Type B pancreatic cell (in vitro differentiated cells): ENCODE data around the gene SLC35B2. TPM values are rescaled to one million over a fixed set of nuclear protein-coding genes. Genes with fewer than 3 reads are reported as not detected.

Experiments
- DNase-seq: peaks from one replicate; pipeline ENCODE4 v3.0.0; 2021; ENCODE audit warnings: mixed read lengths; ENCODE audit not compliant: unreplicated experiment; ENCODE audit errors: extremely low spot score
- H3K27ac Mint-ChIP-seq: 2 replicates; pipeline ENCODE4 v1.8.0; 2021; ENCODE audit warnings: mild to moderate bottlenecking, mixed read lengths
- H3K27me3 Mint-ChIP-seq: 2 replicates; pipeline ENCODE4 v1.8.0; 2021; ENCODE audit warnings: mixed read lengths
- H3K36me3 Mint-ChIP-seq: 2 replicates; pipeline ENCODE4 v1.8.0; 2021; ENCODE audit warnings: mixed read lengths
- H3K4me1 Mint-ChIP-seq: one replicate; pipeline ENCODE4 v1.8.0; 2021; ENCODE audit warnings: mixed read lengths; ENCODE audit not compliant: unreplicated experiment
- H3K4me3 Mint-ChIP-seq: 2 replicates; pipeline ENCODE4 v1.8.0; 2021; ENCODE audit warnings: mild to moderate bottlenecking, mixed read lengths
- H3K9me3 Mint-ChIP-seq: 2 replicates; pipeline ENCODE4 v1.8.0; 2021; ENCODE audit warnings: mixed read lengths
- total RNA-seq: library from RNA; stranded (reverse); gene quantifications from 2 replicates; pipeline ENCODE4 v1.2.1, GENCODE V29; 2021; ENCODE audit warnings: low replicate concordance
- TF ChIP-seq, protein P1 (sequence below): fragments of 200-600 bp; sonication (generic); conservative IDR thresholded peaks from 2 replicates; pipeline ENCODE4 v1.5.0; 2021; ENCODE audit warnings: antibody characterized with exemption, mild to moderate bottlenecking

The SLC35B2 gene
- total RNA-seq, 1 donor from 2014 or later: 39.6 TPM

GRCh38 chr6:44247338-44248302 lies 9.7 kb downstream of the SLC35B2 start:
- H3K27ac Mint-ChIP-seq: peak overlapping the region; percentile 100
- H3K27me3 Mint-ChIP-seq: peaks cover 6% of the 10 kb centered on the region
- TF ChIP-seq, protein P1, sequence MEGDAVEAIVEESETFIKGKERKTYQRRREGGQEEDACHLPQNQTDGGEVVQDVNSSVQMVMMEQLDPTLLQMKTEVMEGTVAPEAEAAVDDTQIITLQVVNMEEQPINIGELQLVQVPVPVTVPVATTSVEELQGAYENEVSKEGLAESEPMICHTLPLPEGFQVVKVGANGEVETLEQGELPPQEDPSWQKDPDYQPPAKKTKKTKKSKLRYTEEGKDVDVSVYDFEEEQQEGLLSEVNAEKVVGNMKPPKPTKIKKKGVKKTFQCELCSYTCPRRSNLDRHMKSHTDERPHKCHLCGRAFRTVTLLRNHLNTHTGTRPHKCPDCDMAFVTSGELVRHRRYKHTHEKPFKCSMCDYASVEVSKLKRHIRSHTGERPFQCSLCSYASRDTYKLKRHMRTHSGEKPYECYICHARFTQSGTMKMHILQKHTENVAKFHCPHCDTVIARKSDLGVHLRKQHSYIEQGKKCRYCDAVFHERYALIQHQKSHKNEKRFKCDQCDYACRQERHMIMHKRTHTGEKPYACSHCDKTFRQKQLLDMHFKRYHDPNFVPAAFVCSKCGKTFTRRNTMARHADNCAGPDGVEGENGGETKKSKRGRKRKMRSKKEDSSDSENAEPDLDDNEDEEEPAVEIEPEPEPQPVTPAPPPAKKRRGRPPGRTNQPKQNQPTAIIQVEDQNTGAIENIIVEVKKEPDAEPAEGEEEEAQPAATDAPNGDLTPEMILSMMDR: no peak
- H3K4me3 Mint-ChIP-seq: peak overlapping the region; percentile 99
- H3K36me3 Mint-ChIP-seq: peaks cover 41% of the 10 kb centered on the region
- no peak for DNase-seq
- peaks cover 30% of the 10 kb centered on the region for H3K4me1 Mint-ChIP-seq
- H3K9me3 Mint-ChIP-seq: no peaks in the 10 kb centered on the region

- Mint-ChIP-seq H3K27me3 (peaks cover 6% of the 10 kb centered on the region), H3K9me3 (no peaks in the 10 kb centered on the region), H3K27ac (peak within 1 kb of the TSS; percentile 100), H3K4me3 (peak within 1 kb of the TSS; percentile 99), H3K4me1 (peaks cover 27% of the 10 kb centered on the region), H3K36me3 (peaks cover 36% of the 10 kb centered on the region)
- DNase-seq: peak; percentile 92
- TF ChIP-seq, protein P1: no peak
Observed at GRCh38 chr6:44246663-44247337, 10.5 kb downstream of the SLC35B2 start, which contains the start of gene HSP90AB1. HSP90AB1 (plus strand) TSS chr6:44247101; CDS start chr6:44248630, 1,529 bp downstream.

DNA sequence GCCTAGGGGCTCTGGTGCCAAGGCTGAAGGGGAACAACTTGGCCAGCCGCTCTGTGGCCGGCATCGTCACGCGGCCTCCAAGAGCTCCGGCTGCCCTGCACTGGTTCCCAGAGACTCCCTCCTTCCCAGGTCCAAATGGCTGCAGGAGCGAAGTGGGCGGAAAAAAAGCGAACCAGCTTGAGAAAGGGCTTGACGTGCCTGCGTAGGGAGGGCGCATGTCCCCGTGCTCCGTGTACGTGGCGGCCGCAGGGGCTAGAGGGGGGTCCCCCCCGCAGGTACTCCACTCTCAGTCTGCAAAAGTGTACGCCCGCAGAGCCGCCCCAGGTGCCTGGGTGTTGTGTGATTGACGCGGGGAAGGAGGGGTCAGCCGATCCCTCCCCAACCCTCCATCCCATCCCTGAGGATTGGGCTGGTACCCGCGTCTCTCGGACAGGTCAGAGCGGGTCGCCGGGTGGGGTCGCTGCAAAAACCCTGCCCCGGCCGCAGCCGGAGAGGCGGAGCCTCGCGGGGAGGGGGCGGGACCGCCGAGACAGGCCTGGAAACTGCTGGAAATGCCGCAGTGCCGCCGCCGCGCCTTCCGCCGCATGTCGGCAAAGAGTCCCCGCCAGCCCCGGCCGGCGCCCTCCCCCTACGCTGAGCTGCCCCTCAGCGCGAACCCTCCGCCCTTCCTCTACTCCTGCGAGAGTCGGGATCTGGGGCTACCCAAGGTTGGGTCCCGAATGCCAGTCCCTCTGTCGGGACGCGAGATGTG lies 11.2 kb downstream of the SLC35B2 start:
- Mint-ChIP-seq H3K4me3 (peak overlapping the region; percentile 99), H3K36me3 (peaks cover 29% of the 10 kb centered on the region), H3K27me3 (peaks cover 6% of the 10 kb centered on the region), H3K9me3 (no peaks in the 10 kb centered on the region), H3K27ac (peak overlapping the region; percentile 100), H3K4me1 (peaks cover 24% of the 10 kb centered on the region)
- peak; percentile 91 for DNase-seq
- TF ChIP-seq, protein P1: peak; percentile 42

GRCh38 chr6:44245391-44245911 lies 11.9 kb downstream of the SLC35B2 start:
- peak overlapping the region; percentile 99 for H3K4me3 Mint-ChIP-seq
- peaks cover 23% of the 10 kb centered on the region for H3K4me1 Mint-ChIP-seq
- TF ChIP-seq, protein P1: no peak

DNA sequence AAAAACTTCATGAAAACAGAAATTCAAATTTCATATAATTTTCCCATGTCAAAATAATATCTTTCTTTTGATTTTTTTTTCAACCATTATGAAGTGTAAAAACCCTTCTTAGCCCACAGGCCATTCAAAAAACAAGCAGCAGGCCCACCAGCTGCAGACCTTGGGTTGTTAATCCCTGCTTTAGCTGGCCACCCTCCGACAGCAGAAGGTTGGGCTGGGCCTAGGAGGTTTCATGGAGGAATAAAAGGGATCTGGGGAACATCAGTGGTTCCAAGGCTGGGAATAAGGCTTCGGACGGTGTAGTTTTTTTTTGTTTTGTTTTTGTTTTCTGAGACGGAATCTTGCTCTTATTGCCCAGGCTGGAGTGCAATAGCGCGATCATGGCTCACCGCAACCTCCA lies 14.0 kb downstream of the SLC35B2 start:
- Mint-ChIP-seq H3K27ac (no peak overlapping the region), H3K27me3 (peaks cover 6% of the 10 kb centered on the region), H3K36me3 (peaks cover 11% of the 10 kb centered on the region)

More at GRCh38 chr6:44245391-44245911, 11.9 kb downstream of the SLC35B2 start:
- peaks cover 6% of the 10 kb centered on the region for H3K27me3 Mint-ChIP-seq
- peaks cover 27% of the 10 kb centered on the region for H3K36me3 Mint-ChIP-seq
- H3K27ac Mint-ChIP-seq: peak overlapping the region; percentile 100
- no peaks in the 10 kb centered on the region for H3K9me3 Mint-ChIP-seq
- DNase-seq: no peak

More for the DNA sequence above, 14.0 kb downstream of the SLC35B2 start:
- TF ChIP-seq, protein P1: no peak
- Mint-ChIP-seq H3K4me1 (peaks cover 11% of the 10 kb centered on the region), H3K4me3 (no peak overlapping the region), H3K9me3 (no peaks in the 10 kb centered on the region)
- no peak for DNase-seq
